ENCODE results near the gene TMEM82. TPM values are rescaled to one million over a fixed set of nuclear protein-coding genes. Genes with fewer than 3 reads are reported as not detected.

The TMEM82 gene
- total RNA-seq, 4 donors from 2014 or later: 2.5 to 42.4 (median 32.7) TPM

GRCh38 chr1:15722411-15722810 lies 19.9 kb upstream of the TMEM82 start:
- no peak for DNase-seq
- Histone ChIP-seq H3K4me1 (no peaks in the 10 kb centered on the region), H3K27ac (no peak overlapping the region), H3K27me3 (no peaks in the 10 kb centered on the region), H3K36me3 (peaks cover 0 to 91% (median 0%) of the 10 kb centered on the region in 3 donors), H3K4me3 (no peak overlapping the region), H3K9me3 (no peaks in the 10 kb centered on the region)
- no peak for TF ChIP-seq POLR2A (IDR thresholded peaks at IDR 0.05)
- TF ChIP-seq, protein P1, sequence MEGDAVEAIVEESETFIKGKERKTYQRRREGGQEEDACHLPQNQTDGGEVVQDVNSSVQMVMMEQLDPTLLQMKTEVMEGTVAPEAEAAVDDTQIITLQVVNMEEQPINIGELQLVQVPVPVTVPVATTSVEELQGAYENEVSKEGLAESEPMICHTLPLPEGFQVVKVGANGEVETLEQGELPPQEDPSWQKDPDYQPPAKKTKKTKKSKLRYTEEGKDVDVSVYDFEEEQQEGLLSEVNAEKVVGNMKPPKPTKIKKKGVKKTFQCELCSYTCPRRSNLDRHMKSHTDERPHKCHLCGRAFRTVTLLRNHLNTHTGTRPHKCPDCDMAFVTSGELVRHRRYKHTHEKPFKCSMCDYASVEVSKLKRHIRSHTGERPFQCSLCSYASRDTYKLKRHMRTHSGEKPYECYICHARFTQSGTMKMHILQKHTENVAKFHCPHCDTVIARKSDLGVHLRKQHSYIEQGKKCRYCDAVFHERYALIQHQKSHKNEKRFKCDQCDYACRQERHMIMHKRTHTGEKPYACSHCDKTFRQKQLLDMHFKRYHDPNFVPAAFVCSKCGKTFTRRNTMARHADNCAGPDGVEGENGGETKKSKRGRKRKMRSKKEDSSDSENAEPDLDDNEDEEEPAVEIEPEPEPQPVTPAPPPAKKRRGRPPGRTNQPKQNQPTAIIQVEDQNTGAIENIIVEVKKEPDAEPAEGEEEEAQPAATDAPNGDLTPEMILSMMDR (IDR thresholded peaks at IDR 0.05): no peak

- TF ChIP-seq, protein P1 (IDR thresholded peaks at IDR 0.05): no peak
- TF ChIP-seq POLR2A (IDR thresholded peaks at IDR 0.05): no peak
- no peak for DNase-seq
- Histone ChIP-seq H3K4me3 (no peak overlapping the region), H3K27me3 (no peaks in the 10 kb centered on the region), H3K36me3 (peaks cover 0 to 91% (median 0%) of the 10 kb centered on the region in 3 donors), H3K27ac (no peak overlapping the region), H3K9me3 (no peaks in the 10 kb centered on the region), H3K4me1 (no peaks in the 10 kb centered on the region)
Observed at GRCh38 chr1:15722836-15723532, 19.3 kb upstream of the TMEM82 start.

DNA sequence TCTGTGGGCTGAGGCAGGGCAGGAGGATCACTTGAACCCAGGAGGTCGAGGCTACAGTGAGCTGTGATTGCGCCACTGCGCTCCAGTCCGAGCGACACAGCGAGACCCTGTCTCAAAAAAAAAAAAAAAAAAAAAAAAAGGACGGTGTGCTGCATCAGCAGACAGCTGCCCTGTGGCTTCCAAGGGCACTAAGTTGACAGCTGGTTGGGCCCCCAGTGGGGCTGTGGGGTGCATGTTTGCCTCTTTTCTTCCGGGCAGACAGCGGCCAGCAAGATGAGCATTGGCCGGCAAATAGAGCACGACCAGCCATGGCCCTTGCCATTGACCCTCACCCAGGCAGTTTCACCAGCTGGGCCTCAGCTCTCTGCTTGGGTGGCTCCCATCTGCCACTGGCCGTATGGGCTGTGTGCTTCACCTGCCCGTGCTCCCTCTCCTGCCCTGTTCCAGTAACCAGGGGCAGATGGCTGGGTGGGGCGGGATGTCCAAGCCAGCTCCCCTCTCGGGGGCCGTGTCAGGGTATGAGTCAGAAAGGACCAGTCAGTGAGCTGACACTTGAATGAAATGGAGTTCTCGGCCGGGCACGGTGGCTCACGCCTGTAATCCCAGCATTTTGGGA lies 18.6 kb upstream of the TMEM82 start:
- H3K4me1 ChIP-seq: no peaks in the 10 kb centered on the region
- no peak overlapping the region for H3K4me3 ChIP-seq
- DNase-seq: no peak
- TF ChIP-seq POLR2A (IDR thresholded peaks at IDR 0.05): no peak
- TF ChIP-seq, protein P1 (IDR thresholded peaks at IDR 0.05): no peak
- H3K27me3 ChIP-seq: no peaks in the 10 kb centered on the region
- no peaks in the 10 kb centered on the region for H3K9me3 ChIP-seq
- no peak overlapping the region for H3K27ac ChIP-seq
- H3K36me3 ChIP-seq: peaks cover 0 to 91% (median 0%) of the 10 kb centered on the region in 3 donors

- Histone ChIP-seq H3K4me1 (no peaks in the 10 kb centered on the region), H3K9me3 (no peaks in the 10 kb centered on the region), H3K27ac (no peak overlapping the region), H3K36me3 (peaks cover 0 to 90% (median 0%) of the 10 kb centered on the region in 3 donors), H3K4me3 (no peak overlapping the region), H3K27me3 (no peaks in the 10 kb centered on the region)
- TF ChIP-seq, protein P1 (IDR thresholded peaks at IDR 0.05): no peak
- no peak for TF ChIP-seq POLR2A (IDR thresholded peaks at IDR 0.05)
- no peak for DNase-seq
Observed at GRCh38 chr1:15724949-15725880, 17.1 kb upstream of the TMEM82 start.

- DNase-seq: no peak
- no peak for TF ChIP-seq POLR2A (IDR thresholded peaks at IDR 0.05)
- TF ChIP-seq, protein P1 (IDR thresholded peaks at IDR 0.05): no peak
Observed at GRCh38 chr1:15726508-15726907, 15.8 kb upstream of the TMEM82 start.

More at GRCh38 chr1:15726508-15726907, 15.8 kb upstream of the TMEM82 start:
- Histone ChIP-seq H3K27ac (no peak overlapping the region), H3K9me3 (no peaks in the 10 kb centered on the region), H3K4me3 (no peak overlapping the region), H3K27me3 (no peaks in the 10 kb centered on the region), H3K4me1 (no peaks in the 10 kb centered on the region), H3K36me3 (peaks cover 0 to 90% (median 0%) of the 10 kb centered on the region in 3 donors)

Measured in Peyer's patch (tissue), 4 donors.